GM19397 (cell line): ENCODE results near the gene ILF3.

ENCODE experiments used
- ATAC-seq: cut with Tn5 transposase; IDR thresholded peaks from one replicate; pipeline ENCODE4 v1.9.1; 2021; ENCODE audit warnings: mild to moderate bottlenecking, moderate library complexity; ENCODE audit not compliant: unreplicated experiment

Gene ILF3

GRCh38 chr19:10727685-10728201, 73.6 kb downstream of the ILF3 start:
- ATAC-seq = no peak

GRCh38 chr19:10729411-10729810, 75.3 kb downstream of the ILF3 start:
- ATAC-seq = no peak

- no peak for ATAC-seq
These were observed 76.8 kb downstream of the ILF3 start for GRCh38 chr19:10730932-10731331.

GRCh38 chr19:10735741-10736140, 81.6 kb downstream of the ILF3 start:
- no peak for ATAC-seq

GRCh38 chr19:10736189-10736588, 82.0 kb downstream of the ILF3 start:
- ATAC-seq = no peak

- no peak for ATAC-seq
These were observed 82.9 kb downstream of the ILF3 start for GRCh38 chr19:10736916-10737551.

- no peak for ATAC-seq
These were observed 83.6 kb downstream of the ILF3 start for GRCh38 chr19:10737722-10738121.

- no peak for ATAC-seq
These were observed 86.7 kb downstream of the ILF3 start for GRCh38 chr19:10740798-10741197.
